Glutamatergic neuron (in vitro differentiated cells): ENCODE data around the gene CFAP99. TPM values are rescaled to one million over a fixed set of nuclear protein-coding genes. Genes with fewer than 3 reads are reported as not detected.

Experiments
- DNase-seq: peaks from one replicate; pipeline ENCODE4 v3.0.0; 2022
- H3K27ac Mint-ChIP-seq: one replicate; pipeline ENCODE4 v1.8.0; 2020; ENCODE audit warnings: mild to moderate bottlenecking, mixed read lengths, inconsistent platforms; ENCODE audit not compliant: unreplicated experiment
- H3K27me3 Mint-ChIP-seq: one replicate; pipeline ENCODE4 v1.8.0; 2020; ENCODE audit warnings: mild to moderate bottlenecking, moderate library complexity, mixed read lengths, inconsistent platforms; ENCODE audit not compliant: unreplicated experiment
- H3K36me3 Mint-ChIP-seq: one replicate; pipeline ENCODE4 v1.8.0; 2020; ENCODE audit warnings: mild to moderate bottlenecking, mixed read lengths, inconsistent platforms; ENCODE audit not compliant: unreplicated experiment
- H3K4me1 Mint-ChIP-seq: one replicate; pipeline ENCODE4 v1.8.0; 2020; ENCODE audit warnings: mild to moderate bottlenecking, low read depth, mixed read lengths, inconsistent platforms; ENCODE audit not compliant: unreplicated experiment
- H3K4me3 Mint-ChIP-seq: one replicate; pipeline ENCODE4 v1.8.0; 2020; ENCODE audit warnings: mild to moderate bottlenecking, mixed read lengths, inconsistent platforms; ENCODE audit not compliant: unreplicated experiment
- H3K9me3 Mint-ChIP-seq: one replicate; pipeline ENCODE4 v1.8.0; 2020; ENCODE audit warnings: mild to moderate bottlenecking, moderate library complexity, mixed read lengths, inconsistent platforms; ENCODE audit not compliant: unreplicated experiment
- total RNA-seq: library from RNA; stranded (reverse); fragmentation: NEBNext Ultra II Directional; extraction: Animal tissue kit (Norgen Biotek cat#: 25700); gene quantifications from one replicate; pipeline ENCODE4 v1.2.1, GENCODE V29; 2021; ENCODE audit not compliant: unreplicated experiment
- TF ChIP-seq, protein P1 (sequence below): fragments of 200-600 bp; sonication (generic); IDR thresholded peaks from one replicate; pipeline ENCODE4 v1.5.0; 2021; ENCODE audit not compliant: partially characterized antibody, unreplicated experiment

The CFAP99 gene
- total RNA-seq, 1 donor from 2014 or later, result not detected

DNA sequence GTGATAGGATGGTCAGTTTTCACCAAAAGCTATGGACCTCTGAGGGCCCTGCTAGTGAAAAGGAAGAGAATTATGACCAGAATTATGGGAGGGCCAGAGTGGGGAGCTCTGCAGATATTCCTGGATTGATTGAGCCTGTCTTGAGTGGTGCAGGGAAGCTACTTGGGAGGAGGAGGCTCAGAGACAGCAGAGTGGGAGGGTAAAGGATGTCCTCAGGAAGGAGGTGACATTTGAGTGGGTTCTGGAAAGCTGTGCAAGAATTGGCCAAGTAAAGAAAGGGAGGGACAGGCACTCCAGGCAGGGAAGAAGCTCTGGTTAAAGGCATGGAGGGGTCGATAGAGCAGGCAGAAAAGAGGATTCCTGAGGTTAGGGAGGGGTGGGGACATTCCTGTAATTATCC, 74.2 kb downstream of the CFAP99 start:
- no peak for DNase-seq
- Mint-ChIP-seq H3K4me1 (peaks cover 4% of the 10 kb centered on the region), H3K4me3 (no peak overlapping the region), H3K9me3 (no peaks in the 10 kb centered on the region), H3K27ac (no peak overlapping the region), H3K36me3 (no peaks in the 10 kb centered on the region), H3K27me3 (peaks cover 4% of the 10 kb centered on the region)
- TF ChIP-seq, protein P1, sequence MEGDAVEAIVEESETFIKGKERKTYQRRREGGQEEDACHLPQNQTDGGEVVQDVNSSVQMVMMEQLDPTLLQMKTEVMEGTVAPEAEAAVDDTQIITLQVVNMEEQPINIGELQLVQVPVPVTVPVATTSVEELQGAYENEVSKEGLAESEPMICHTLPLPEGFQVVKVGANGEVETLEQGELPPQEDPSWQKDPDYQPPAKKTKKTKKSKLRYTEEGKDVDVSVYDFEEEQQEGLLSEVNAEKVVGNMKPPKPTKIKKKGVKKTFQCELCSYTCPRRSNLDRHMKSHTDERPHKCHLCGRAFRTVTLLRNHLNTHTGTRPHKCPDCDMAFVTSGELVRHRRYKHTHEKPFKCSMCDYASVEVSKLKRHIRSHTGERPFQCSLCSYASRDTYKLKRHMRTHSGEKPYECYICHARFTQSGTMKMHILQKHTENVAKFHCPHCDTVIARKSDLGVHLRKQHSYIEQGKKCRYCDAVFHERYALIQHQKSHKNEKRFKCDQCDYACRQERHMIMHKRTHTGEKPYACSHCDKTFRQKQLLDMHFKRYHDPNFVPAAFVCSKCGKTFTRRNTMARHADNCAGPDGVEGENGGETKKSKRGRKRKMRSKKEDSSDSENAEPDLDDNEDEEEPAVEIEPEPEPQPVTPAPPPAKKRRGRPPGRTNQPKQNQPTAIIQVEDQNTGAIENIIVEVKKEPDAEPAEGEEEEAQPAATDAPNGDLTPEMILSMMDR, result no peak

- no peak for DNase-seq
- Mint-ChIP-seq H3K27ac (peak overlapping the region; percentile 48), H3K36me3 (no peaks in the 10 kb centered on the region), H3K27me3 (peaks cover 4% of the 10 kb centered on the region), H3K9me3 (no peaks in the 10 kb centered on the region), H3K4me1 (peaks cover 4% of the 10 kb centered on the region), H3K4me3 (no peak overlapping the region)
- TF ChIP-seq, protein P1, result no peak
These were observed 76.2 kb downstream of the CFAP99 start for GRCh38 chr4:2494992-2495391.

- Mint-ChIP-seq H3K36me3 (no peaks in the 10 kb centered on the region), H3K4me3 (no peak overlapping the region), H3K4me1 (peaks cover 4% of the 10 kb centered on the region), H3K27ac (no peak overlapping the region), H3K9me3 (no peaks in the 10 kb centered on the region), H3K27me3 (no peaks in the 10 kb centered on the region)
- TF ChIP-seq, protein P1, result no peak
- no peak for DNase-seq
These were observed 78.6 kb downstream of the CFAP99 start for GRCh38 chr4:2497324-2497723.

- no peaks in the 10 kb centered on the region for H3K36me3 Mint-ChIP-seq
- TF ChIP-seq, protein P1, result no peak
These were observed 79.2 kb downstream of the CFAP99 start for GRCh38 chr4:2497931-2498330.

GRCh38 chr4:2500547-2500946, 81.8 kb downstream of the CFAP99 start:
- no peak for DNase-seq
- H3K27ac Mint-ChIP-seq, result no peak overlapping the region
- no peaks in the 10 kb centered on the region for H3K4me1 Mint-ChIP-seq
- no peaks in the 10 kb centered on the region for H3K9me3 Mint-ChIP-seq
- TF ChIP-seq, protein P1, result no peak
- no peaks in the 10 kb centered on the region for H3K27me3 Mint-ChIP-seq
- H3K4me3 Mint-ChIP-seq, result no peak overlapping the region
- H3K36me3 Mint-ChIP-seq, result no peaks in the 10 kb centered on the region

More at GRCh38 chr4:2497931-2498330, 79.2 kb downstream of the CFAP99 start:
- H3K4me3 Mint-ChIP-seq, result no peak overlapping the region
- no peaks in the 10 kb centered on the region for H3K9me3 Mint-ChIP-seq
- H3K27me3 Mint-ChIP-seq, result no peaks in the 10 kb centered on the region
- no peak overlapping the region for H3K27ac Mint-ChIP-seq
- DNase-seq, result no peak
- peaks cover 4% of the 10 kb centered on the region for H3K4me1 Mint-ChIP-seq
